Measurements from ENCODE around the gene MPST.

MPST gene

GRCh38 chr22:37048133-37048532 lies 28.6 kb downstream of the MPST start:
- no peak for TF ChIP-seq CTCF (IDR thresholded peaks at IDR 0.05; ENCODE audit: low read depth, low read length)
- no peak overlapping the region for H3K4me3 ChIP-seq (ENCODE audit: low read depth, low read length)
- no peaks in the 10 kb centered on the region for H3K27me3 ChIP-seq (ENCODE audit: insufficient read depth, low read depth, severe bottlenecking)
- H3K9me3 ChIP-seq (ENCODE audit: severe bottlenecking), result no peaks in the 10 kb centered on the region
- DNase-seq, result no peak
- peak overlapping the region; percentile 84 for H3K27ac ChIP-seq
- H3K36me3 ChIP-seq, result peaks cover under 1% of the 10 kb centered on the region

- H3K4me3 ChIP-seq (ENCODE audit: low read depth, low read length), result no peak overlapping the region
- H3K27me3 ChIP-seq (ENCODE audit: insufficient read depth, low read depth, severe bottlenecking), result no peaks in the 10 kb centered on the region
- no peak for TF ChIP-seq CTCF (IDR thresholded peaks at IDR 0.05; ENCODE audit: low read depth, low read length)
- peaks cover 5% of the 10 kb centered on the region for H3K36me3 ChIP-seq
- H3K9me3 ChIP-seq (ENCODE audit: severe bottlenecking), result no peaks in the 10 kb centered on the region
- DNase-seq, result no peak
- H3K27ac ChIP-seq, result no peak overlapping the region
Observed at GRCh38 chr22:37049224-37049623, 29.7 kb downstream of the MPST start.

GRCh38 chr22:37050913-37051312 lies 31.4 kb downstream of the MPST start:
- H3K27me3 ChIP-seq (ENCODE audit: insufficient read depth, low read depth, severe bottlenecking), result no peaks in the 10 kb centered on the region
- no peaks in the 10 kb centered on the region for H3K9me3 ChIP-seq (ENCODE audit: severe bottlenecking)
- DNase-seq, result no peak
- no peak for TF ChIP-seq CTCF (IDR thresholded peaks at IDR 0.05; ENCODE audit: low read depth, low read length)
- H3K27ac ChIP-seq, result no peak overlapping the region
- no peak overlapping the region for H3K4me3 ChIP-seq (ENCODE audit: low read depth, low read length)
- H3K36me3 ChIP-seq, result peaks cover 8% of the 10 kb centered on the region

GRCh38 chr22:37051391-37052385 lies 32.1 kb downstream of the MPST start, which contains the start of gene KCTD17:
Gene KCTD17, plus strand, starts transcription at chr22:37051742. Its CDS starts 19 bp downstream, at chr22:37051761.
- Histone ChIP-seq H3K27me3 (ENCODE audit: insufficient read depth, low read depth, severe bottlenecking) (no peaks in the 10 kb centered on the region), H3K27ac (peak within 1 kb of the TSS; percentile 49; the same call in 1 of the 2 replicates), H3K4me3 (ENCODE audit: low read depth, low read length) (peak within 1 kb of the TSS; percentile 63), H3K9me3 (ENCODE audit: severe bottlenecking) (no peaks in the 10 kb centered on the region), H3K36me3 (peaks cover 16% of the 10 kb centered on the region)
- DNase-seq, result peak; percentile 70
- TF ChIP-seq CTCF (IDR thresholded peaks at IDR 0.05; ENCODE audit: low read depth, low read length), result no peak

- H3K27ac ChIP-seq, result peak overlapping the region; percentile 89
- no peak for DNase-seq
- H3K9me3 ChIP-seq (ENCODE audit: severe bottlenecking), result no peaks in the 10 kb centered on the region
- TF ChIP-seq CTCF (IDR thresholded peaks at IDR 0.05; ENCODE audit: low read depth, low read length), result no peak
- peaks cover 26% of the 10 kb centered on the region for H3K36me3 ChIP-seq
- peak overlapping the region; percentile 63 for H3K4me3 ChIP-seq (ENCODE audit: low read depth, low read length)
- no peaks in the 10 kb centered on the region for H3K27me3 ChIP-seq (ENCODE audit: insufficient read depth, low read depth, severe bottlenecking)
Observed at GRCh38 chr22:37052386-37053309, 33.1 kb downstream of the MPST start.

Measured in WERI-Rb-1 (cell line).